ENCODE results near the gene KCNE3.

KCNE3 gene

DNA sequence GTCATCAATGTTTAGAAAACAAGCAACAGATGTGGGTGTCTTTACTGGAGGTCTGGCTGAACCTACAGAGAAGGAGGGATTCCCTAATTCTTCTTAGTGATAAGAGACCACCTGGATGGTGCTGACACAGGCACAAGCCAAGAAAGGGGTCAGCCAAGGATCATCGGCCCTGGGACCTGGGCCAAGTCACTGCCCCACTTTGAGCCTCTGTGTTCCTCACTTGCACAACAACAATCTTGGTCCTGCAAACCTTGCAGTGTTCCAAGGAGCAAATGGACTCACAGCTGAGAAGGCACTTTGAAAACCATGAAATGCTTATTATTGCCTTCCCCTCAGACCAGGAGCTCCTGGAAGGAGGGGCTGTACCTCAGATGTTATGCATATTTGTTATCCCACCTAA is 7.0 kb upstream of the KCNE3 start:
- H3K4me1 ChIP-seq, result no peaks in the 10 kb centered on the region; the same call in 1 of the 2 replicates
- H3K9me3 ChIP-seq, result no peaks in the 10 kb centered on the region
- H3K4me3 ChIP-seq (ENCODE audit: low read depth, low read length), result no peak overlapping the region
- H3K36me3 ChIP-seq, result no peaks in the 10 kb centered on the region
- H3K27me3 ChIP-seq, result no peaks in the 10 kb centered on the region
- TF ChIP-seq, protein P1, sequence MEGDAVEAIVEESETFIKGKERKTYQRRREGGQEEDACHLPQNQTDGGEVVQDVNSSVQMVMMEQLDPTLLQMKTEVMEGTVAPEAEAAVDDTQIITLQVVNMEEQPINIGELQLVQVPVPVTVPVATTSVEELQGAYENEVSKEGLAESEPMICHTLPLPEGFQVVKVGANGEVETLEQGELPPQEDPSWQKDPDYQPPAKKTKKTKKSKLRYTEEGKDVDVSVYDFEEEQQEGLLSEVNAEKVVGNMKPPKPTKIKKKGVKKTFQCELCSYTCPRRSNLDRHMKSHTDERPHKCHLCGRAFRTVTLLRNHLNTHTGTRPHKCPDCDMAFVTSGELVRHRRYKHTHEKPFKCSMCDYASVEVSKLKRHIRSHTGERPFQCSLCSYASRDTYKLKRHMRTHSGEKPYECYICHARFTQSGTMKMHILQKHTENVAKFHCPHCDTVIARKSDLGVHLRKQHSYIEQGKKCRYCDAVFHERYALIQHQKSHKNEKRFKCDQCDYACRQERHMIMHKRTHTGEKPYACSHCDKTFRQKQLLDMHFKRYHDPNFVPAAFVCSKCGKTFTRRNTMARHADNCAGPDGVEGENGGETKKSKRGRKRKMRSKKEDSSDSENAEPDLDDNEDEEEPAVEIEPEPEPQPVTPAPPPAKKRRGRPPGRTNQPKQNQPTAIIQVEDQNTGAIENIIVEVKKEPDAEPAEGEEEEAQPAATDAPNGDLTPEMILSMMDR (IDR thresholded peaks at IDR 0.05; ENCODE audit: low read depth, low read length), result no peak
- no peak for DNase-seq

GRCh38 chr11:74473382-74474173 is 6.2 kb upstream of the KCNE3 start:
- TF ChIP-seq, protein P1 (IDR thresholded peaks at IDR 0.05; ENCODE audit: low read depth, low read length), result no peak
- H3K4me3 ChIP-seq (ENCODE audit: low read depth, low read length), result no peak overlapping the region
- DNase-seq, result no peak
- no peaks in the 10 kb centered on the region for H3K27me3 ChIP-seq
- no peaks in the 10 kb centered on the region for H3K9me3 ChIP-seq
- no peaks in the 10 kb centered on the region; the same call in 1 of the 2 replicates for H3K4me1 ChIP-seq
- H3K36me3 ChIP-seq, result no peaks in the 10 kb centered on the region

DNA sequence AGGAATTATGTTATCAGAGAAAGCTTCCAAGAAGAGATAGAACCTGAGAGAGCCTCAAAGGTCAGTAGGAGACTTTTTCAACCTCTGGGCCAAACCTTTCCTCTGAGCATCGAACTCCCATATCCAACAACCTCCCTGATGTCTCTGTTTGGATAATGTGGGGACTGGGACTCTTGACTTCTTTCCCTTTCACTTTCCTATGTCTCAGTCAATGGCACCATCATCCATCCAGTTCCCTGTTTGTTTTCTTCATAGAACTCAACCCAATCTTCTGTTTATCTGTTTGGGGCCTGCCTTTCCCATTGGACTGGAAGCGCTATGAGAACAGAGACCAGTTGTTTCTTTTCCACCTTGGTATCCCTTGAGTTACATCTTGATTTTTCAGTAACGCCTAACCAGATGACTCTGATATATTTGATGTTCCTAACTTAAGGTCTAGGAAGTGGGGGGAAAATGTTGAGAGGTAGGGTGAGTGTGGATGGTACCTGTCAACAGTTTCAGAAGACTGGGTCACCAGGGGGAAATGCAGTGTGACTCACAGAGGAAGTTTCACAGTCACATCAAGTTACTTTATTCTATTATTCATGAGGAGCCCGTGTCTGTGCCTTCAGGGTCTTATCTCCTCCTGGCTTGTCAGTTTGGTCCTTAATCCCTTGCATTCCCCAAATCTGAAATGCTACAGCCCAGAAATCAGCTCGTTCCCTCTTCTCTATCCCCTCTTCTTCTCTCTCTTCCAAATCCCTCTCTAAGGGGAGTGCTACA is 4.5 kb upstream of the KCNE3 start:
- DNase-seq, result no peak
- TF ChIP-seq, protein P1 (IDR thresholded peaks at IDR 0.05; ENCODE audit: low read depth, low read length), result no peak

DNA sequence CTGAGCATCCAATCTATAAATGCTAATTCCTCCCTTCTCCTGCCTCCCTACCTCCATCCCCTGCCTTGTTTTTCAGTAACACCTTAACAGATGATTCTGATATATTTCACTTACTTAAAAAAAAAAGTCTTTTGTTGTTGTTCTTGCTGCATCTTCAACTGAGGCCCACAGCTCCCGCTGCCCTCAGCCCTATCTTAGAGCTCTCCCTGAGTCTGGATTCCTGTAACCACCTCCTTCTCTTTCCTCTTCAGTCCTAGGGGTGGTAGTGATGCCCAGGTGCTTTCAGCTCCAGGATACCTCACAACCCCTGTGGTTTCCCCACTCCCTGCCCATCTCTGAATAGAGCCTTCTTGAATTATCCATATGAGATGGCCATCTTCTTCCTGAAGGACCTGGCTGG is 3.7 kb upstream of the KCNE3 start:
- H3K27me3 ChIP-seq, result no peaks in the 10 kb centered on the region
- no peaks in the 10 kb centered on the region; the same call in 1 of the 2 replicates for H3K4me1 ChIP-seq
- H3K9me3 ChIP-seq, result no peaks in the 10 kb centered on the region
- TF ChIP-seq, protein P1 (IDR thresholded peaks at IDR 0.05; ENCODE audit: low read depth, low read length), result no peak
- no peaks in the 10 kb centered on the region for H3K36me3 ChIP-seq
- no peak for DNase-seq
- H3K4me3 ChIP-seq (ENCODE audit: low read depth, low read length), result no peak overlapping the region

More for the DNA sequence above, 4.5 kb upstream of the KCNE3 start:
- Histone ChIP-seq H3K27me3 (no peaks in the 10 kb centered on the region), H3K4me3 (ENCODE audit: low read depth, low read length) (no peak overlapping the region), H3K9me3 (no peaks in the 10 kb centered on the region), H3K4me1 (no peaks in the 10 kb centered on the region; the same call in 1 of the 2 replicates), H3K36me3 (no peaks in the 10 kb centered on the region)

DNA sequence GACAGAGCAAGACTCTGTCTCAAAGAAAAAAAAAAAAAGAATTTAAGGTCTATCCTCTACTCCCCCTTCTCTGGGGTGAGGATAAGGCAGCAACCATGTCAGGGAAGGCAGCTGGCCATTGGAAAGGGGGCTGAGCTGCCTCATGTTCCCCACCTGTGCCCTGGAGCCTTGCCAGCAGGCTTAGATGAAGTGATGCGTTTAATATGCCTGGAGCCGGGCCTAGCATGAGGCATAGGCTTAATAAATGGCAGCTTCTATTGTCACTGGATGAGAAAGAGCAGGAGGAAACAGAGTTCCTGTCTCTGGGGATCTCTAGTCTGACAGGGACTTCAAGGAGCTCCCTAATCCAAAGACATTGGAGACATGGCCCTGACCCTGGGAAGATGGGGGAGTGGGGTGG is 3.2 kb upstream of the KCNE3 start:
- no peaks in the 10 kb centered on the region for H3K9me3 ChIP-seq
- no peaks in the 10 kb centered on the region for H3K36me3 ChIP-seq
- H3K27me3 ChIP-seq, result no peaks in the 10 kb centered on the region
- no peaks in the 10 kb centered on the region; the same call in 1 of the 2 replicates for H3K4me1 ChIP-seq
- TF ChIP-seq, protein P1 (IDR thresholded peaks at IDR 0.05; ENCODE audit: low read depth, low read length), result no peak
- no peak overlapping the region for H3K4me3 ChIP-seq (ENCODE audit: low read depth, low read length)
- DNase-seq, result peak; percentile 46
